SK-N-SH treated with all-trans-retinoic acid at 6 μM for 48 hours (cell line): ENCODE results near the gene SPRED1.

ENCODE experiments used
- ZC3H10 ChIP-seq: fragments of 250-450 bp; sonication (Bioruptor Pico); IDR thresholded peaks from 2 replicates; pipeline ENCODE4 v1.5.1; 2021; ENCODE audit warnings: mild to moderate bottlenecking, moderate library complexity
- TF ChIP-seq, protein P1 (sequence below): fragments of 250-450 bp; sonication (Bioruptor Pico); IDR thresholded peaks from 2 replicates; pipeline ENCODE4 v1.8.0; 2021; ENCODE audit warnings: low read depth, mild to moderate bottlenecking, moderate library complexity, borderline replicate concordance

DNA sequence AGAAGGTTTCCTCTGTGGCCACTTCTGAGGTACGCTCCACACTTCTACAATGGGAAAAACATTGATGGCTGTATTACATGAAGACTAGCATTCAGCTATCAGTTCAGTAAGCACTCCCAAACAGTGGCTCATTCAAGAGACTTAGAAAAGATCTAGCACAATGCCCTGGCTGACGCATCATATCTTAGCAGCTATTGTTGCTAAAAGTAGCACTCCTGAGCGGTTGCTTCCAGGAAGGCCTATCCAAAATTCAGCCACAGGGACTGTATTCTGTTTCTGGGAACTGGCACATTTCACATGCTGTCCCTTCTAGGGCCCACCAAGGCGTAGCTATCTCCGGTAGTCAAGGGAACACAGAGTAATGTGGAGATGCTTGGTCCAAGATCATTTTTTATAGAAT lies 21.2 kb upstream of the SPRED1 start:
- TF ChIP-seq, protein P1, sequence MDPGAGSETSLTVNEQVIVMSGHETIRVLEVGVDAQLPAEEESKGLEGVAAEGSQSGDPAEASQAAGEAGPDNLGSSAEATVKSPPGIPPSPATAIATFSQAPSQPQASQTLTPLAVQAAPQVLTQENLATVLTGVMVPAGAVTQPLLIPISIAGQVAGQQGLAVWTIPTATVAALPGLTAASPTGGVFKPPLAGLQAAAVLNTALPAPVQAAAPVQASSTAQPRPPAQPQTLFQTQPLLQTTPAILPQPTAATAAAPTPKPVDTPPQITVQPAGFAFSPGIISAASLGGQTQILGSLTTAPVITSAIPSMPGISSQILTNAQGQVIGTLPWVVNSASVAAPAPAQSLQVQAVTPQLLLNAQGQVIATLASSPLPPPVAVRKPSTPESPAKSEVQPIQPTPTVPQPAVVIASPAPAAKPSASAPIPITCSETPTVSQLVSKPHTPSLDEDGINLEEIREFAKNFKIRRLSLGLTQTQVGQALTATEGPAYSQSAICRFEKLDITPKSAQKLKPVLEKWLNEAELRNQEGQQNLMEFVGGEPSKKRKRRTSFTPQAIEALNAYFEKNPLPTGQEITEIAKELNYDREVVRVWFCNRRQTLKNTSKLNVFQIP = no peak
- no peak for TF ChIP-seq ZC3H10 (CRISPR knock-in tag)
